ENCODE measurements around the gene TMEM161A.

Gene TMEM161A

DNA sequence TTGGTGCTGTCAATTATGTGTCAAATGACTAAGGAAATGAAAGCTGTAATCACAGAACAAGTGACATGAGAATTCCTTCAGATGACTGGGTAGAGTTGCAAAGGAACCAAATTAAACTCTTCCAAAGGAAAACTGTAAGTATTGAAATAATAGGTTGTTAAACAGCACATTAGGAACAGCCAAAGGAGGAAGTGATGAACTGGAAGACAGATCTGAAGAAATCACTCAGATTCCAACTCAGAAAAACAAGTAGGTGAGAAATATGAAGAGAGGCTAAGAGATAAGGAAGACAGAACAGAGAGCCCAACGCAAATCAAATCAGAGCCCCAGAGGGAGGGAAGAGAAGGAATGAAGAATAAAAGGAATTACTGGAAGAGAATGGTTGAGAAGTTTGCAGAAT, 15.4 kb downstream of the TMEM161A start:
- H3K79me1 ChIP-seq (replicated peaks; ENCODE audit: low read length, poor library complexity, severe bottlenecking), result no peaks in the 10 kb centered on the region
- H3K23ac ChIP-seq (ENCODE audit: low read length in 2 of 2), result no peak overlapping the region
- no peak overlapping the region for H2BK12ac ChIP-seq (ENCODE audit: low read length in 2 of 2)
- H3K4me2 ChIP-seq (ENCODE audit: low read length, poor library complexity, severe bottlenecking), result no peak overlapping the region
- H2AK5ac ChIP-seq (ENCODE audit: low read length, severe bottlenecking), result no peak overlapping the region
- H3K18ac ChIP-seq (ENCODE audit: low read depth in 1 of 2, low read length in 2 of 2), result no peak overlapping the region
- no peak overlapping the region for H2BK120ac ChIP-seq (ENCODE audit: low read depth, low read length)
- DNase-seq, result no peak
- H2BK5ac ChIP-seq (ENCODE audit: low read depth, low read length, poor library complexity, severe bottlenecking), result no peak overlapping the region
- H4K8ac ChIP-seq (ENCODE audit: low read length), result no peak overlapping the region
- H3K27me3 ChIP-seq (ENCODE audit: control insufficient read depth in 1 of 2, insufficient read depth in 1 of 2, low read length in 2 of 2), result no peaks in the 10 kb centered on the region
- H3K4me3 ChIP-seq (ENCODE audit: insufficient read depth in 1 of 2, low read depth in 1 of 2, low read length in 2 of 2), result no peak overlapping the region
- no peak overlapping the region for H2AFZ ChIP-seq (ENCODE audit: low read depth, low read length)
- H3K4me1 ChIP-seq (ENCODE audit: control insufficient read depth, insufficient read depth, low read depth, low read length), result peaks cover 8% of the 10 kb centered on the region
- H2BK15ac ChIP-seq (ENCODE audit: low read depth, poor library complexity, severe bottlenecking), result no peak overlapping the region
- no peak overlapping the region for H3K4ac ChIP-seq (ENCODE audit: low read depth in 1 of 2, low read length in 2 of 2)
- no peak overlapping the region for H3K14ac ChIP-seq (ENCODE audit: low read length in 2 of 2)
- H3K9ac ChIP-seq (ENCODE audit: low read length), result no peak overlapping the region
- H3K9me3 ChIP-seq (ENCODE audit: control insufficient read depth, low read length), result peaks cover 11% of the 10 kb centered on the region
- H3K36me3 ChIP-seq (ENCODE audit: control insufficient read depth in 1 of 2, insufficient read depth in 2 of 2, low read depth in 1 of 2, low read length in 2 of 2), result peaks cover 16 to 32% of the 10 kb centered on the region in 2 experiments
- H4K91ac ChIP-seq (ENCODE audit: low read length), result no peak overlapping the region
- no CpG with 5 or more reads among the region's 1 CpG for WGBS
- no peak overlapping the region for H3K27ac ChIP-seq (ENCODE audit: low read length, poor library complexity, severe bottlenecking)

DNA sequence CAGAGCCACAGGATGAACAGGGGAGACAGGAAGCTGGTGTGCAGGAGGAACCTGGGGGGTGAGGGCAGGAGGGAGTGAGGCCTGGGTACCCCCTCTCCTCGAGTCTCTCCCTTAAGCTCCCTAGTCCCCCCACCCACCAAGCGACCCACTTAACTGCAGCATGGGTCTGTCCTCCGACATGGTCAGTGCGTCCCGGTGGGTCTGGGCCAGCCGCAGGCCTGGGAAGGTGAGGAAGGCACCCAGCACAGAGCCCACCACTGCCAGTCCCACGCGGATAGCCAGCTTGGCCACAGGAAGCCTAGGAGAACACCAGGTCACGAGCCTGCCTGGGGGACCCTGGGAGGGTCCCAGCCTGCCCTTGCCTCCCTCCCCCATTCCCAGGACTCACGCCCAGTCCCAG, 16.9 kb downstream of the TMEM161A start:
- no peak overlapping the region for H2BK15ac ChIP-seq (ENCODE audit: low read depth, poor library complexity, severe bottlenecking)
- no peak overlapping the region for H3K18ac ChIP-seq (ENCODE audit: low read depth in 1 of 2, low read length in 2 of 2)
- H3K4me1 ChIP-seq (ENCODE audit: control insufficient read depth, insufficient read depth, low read depth, low read length), result peaks cover 8% of the 10 kb centered on the region
- DNase-seq, result no peak
- H3K27me3 ChIP-seq (ENCODE audit: control insufficient read depth in 1 of 2, insufficient read depth in 1 of 2, low read length in 2 of 2), result no peaks in the 10 kb centered on the region
- H4K8ac ChIP-seq (ENCODE audit: low read length), result no peak overlapping the region
- H2AK5ac ChIP-seq (ENCODE audit: low read length, severe bottlenecking), result no peak overlapping the region
- H2BK5ac ChIP-seq (ENCODE audit: low read depth, low read length, poor library complexity, severe bottlenecking), result no peak overlapping the region
- H2BK120ac ChIP-seq (ENCODE audit: low read depth, low read length), result no peak overlapping the region
- H3K4me2 ChIP-seq (ENCODE audit: low read length, poor library complexity, severe bottlenecking), result no peak overlapping the region
- H3K9me3 ChIP-seq (ENCODE audit: control insufficient read depth, low read length), result peaks cover 11% of the 10 kb centered on the region
- H2AFZ ChIP-seq (ENCODE audit: low read depth, low read length), result no peak overlapping the region
- H4K91ac ChIP-seq (ENCODE audit: low read length), result no peak overlapping the region
- H3K4me3 ChIP-seq (ENCODE audit: insufficient read depth in 1 of 2, low read depth in 1 of 2, low read length in 2 of 2), result no peak overlapping the region
- peaks cover 16 to 32% of the 10 kb centered on the region in 2 experiments for H3K36me3 ChIP-seq (ENCODE audit: control insufficient read depth in 1 of 2, insufficient read depth in 2 of 2, low read depth in 1 of 2, low read length in 2 of 2)
- H3K27ac ChIP-seq (ENCODE audit: low read length, poor library complexity, severe bottlenecking), result no peak overlapping the region
- no peak overlapping the region for H3K4ac ChIP-seq (ENCODE audit: low read depth in 1 of 2, low read length in 2 of 2)
- no peak overlapping the region for H3K23ac ChIP-seq (ENCODE audit: low read length in 2 of 2)
- H3K79me1 ChIP-seq (replicated peaks; ENCODE audit: low read length, poor library complexity, severe bottlenecking), result no peaks in the 10 kb centered on the region
- no peak overlapping the region for H3K9ac ChIP-seq (ENCODE audit: low read length)
- WGBS, result 93% methylated on average over 10 of the region's 10 CpGs
- no peak overlapping the region for H2BK12ac ChIP-seq (ENCODE audit: low read length in 2 of 2)
- H3K14ac ChIP-seq (ENCODE audit: low read length in 2 of 2), result no peak overlapping the region

DNA sequence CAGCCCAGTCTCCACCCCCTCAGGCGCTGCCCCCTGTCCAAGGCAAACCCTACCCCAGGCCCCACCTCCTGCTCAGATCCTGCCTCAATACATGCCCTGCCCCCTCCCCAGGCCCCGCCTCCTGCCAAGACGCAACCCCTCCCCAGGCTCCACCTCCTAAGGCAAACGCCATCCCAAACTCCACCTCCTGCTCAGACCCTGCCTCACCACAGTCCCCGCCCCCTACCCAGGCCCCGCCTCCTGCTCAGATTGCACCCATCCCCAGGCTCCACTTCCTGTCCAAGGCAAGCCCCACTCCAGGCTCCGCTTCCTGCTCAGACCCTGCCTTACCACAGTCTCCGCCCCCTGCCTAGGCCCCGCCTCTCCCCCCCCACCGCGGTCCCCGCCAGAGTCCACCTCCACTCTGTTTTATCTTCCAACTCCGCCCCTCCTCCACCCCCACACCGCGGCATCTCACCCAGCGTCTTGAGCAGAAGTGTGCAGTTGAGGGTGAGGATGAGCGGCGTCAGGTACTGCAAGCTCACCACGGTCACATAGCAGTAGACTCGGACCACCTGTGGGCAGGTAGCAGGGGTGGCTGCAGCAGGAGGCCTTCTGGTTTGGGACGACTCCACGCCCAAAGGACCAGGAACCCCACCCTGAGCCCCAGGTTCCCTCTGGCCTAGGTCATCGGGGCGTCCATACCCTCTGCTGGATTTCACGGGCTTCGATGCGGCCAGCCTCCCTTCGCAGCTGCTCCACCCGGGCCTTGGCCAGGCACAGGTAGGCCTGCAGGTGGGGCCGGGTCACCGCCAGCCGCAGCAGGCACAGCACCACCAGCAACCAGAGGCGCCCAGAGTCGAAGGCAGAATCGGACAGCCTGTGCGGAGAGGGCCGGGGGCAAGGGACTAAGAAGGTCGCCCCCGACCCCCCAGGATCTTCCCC, 17.7 kb downstream of the TMEM161A start:
- H4K91ac ChIP-seq (ENCODE audit: low read length), result no peak overlapping the region
- 62% methylated on average over 36 of the region's 39 CpGs for WGBS
- H3K4ac ChIP-seq (ENCODE audit: low read depth in 1 of 2, low read length in 2 of 2), result no peak overlapping the region
- H3K18ac ChIP-seq (ENCODE audit: low read depth in 1 of 2, low read length in 2 of 2), result peak overlapping the region in 1 of 2 experiments; percentile 9
- H3K14ac ChIP-seq (ENCODE audit: low read length in 2 of 2), result no peak overlapping the region
- H3K23ac ChIP-seq (ENCODE audit: low read length in 2 of 2), result no peak overlapping the region
- H3K4me2 ChIP-seq (ENCODE audit: low read length, poor library complexity, severe bottlenecking), result no peak overlapping the region
- peaks cover 8% of the 10 kb centered on the region for H3K4me1 ChIP-seq (ENCODE audit: control insufficient read depth, insufficient read depth, low read depth, low read length)
- no peak overlapping the region for H3K27ac ChIP-seq (ENCODE audit: low read length, poor library complexity, severe bottlenecking)
- peaks cover 16 to 32% of the 10 kb centered on the region in 2 experiments for H3K36me3 ChIP-seq (ENCODE audit: control insufficient read depth in 1 of 2, insufficient read depth in 2 of 2, low read depth in 1 of 2, low read length in 2 of 2)
- no peak overlapping the region for H2AK5ac ChIP-seq (ENCODE audit: low read length, severe bottlenecking)
- no peak overlapping the region for H2BK120ac ChIP-seq (ENCODE audit: low read depth, low read length)
- no peak overlapping the region for H2BK5ac ChIP-seq (ENCODE audit: low read depth, low read length, poor library complexity, severe bottlenecking)
- H2AFZ ChIP-seq (ENCODE audit: low read depth, low read length), result peak overlapping the region; percentile 48
- no peak overlapping the region for H2BK12ac ChIP-seq (ENCODE audit: low read length in 2 of 2)
- no peaks in the 10 kb centered on the region for H3K79me1 ChIP-seq (replicated peaks; ENCODE audit: low read length, poor library complexity, severe bottlenecking)
- no peak overlapping the region for H3K4me3 ChIP-seq (ENCODE audit: insufficient read depth in 1 of 2, low read depth in 1 of 2, low read length in 2 of 2)
- H3K9me3 ChIP-seq (ENCODE audit: control insufficient read depth, low read length), result peaks cover 11% of the 10 kb centered on the region
- no peak overlapping the region for H3K9ac ChIP-seq (ENCODE audit: low read length)
- peak; percentile 74 for DNase-seq
- H2BK15ac ChIP-seq (ENCODE audit: low read depth, poor library complexity, severe bottlenecking), result peak overlapping the region; percentile 50
- H4K8ac ChIP-seq (ENCODE audit: low read length), result peak overlapping the region; percentile 94
- H3K27me3 ChIP-seq (ENCODE audit: control insufficient read depth in 1 of 2, insufficient read depth in 1 of 2, low read length in 2 of 2), result no peaks in the 10 kb centered on the region

DNA sequence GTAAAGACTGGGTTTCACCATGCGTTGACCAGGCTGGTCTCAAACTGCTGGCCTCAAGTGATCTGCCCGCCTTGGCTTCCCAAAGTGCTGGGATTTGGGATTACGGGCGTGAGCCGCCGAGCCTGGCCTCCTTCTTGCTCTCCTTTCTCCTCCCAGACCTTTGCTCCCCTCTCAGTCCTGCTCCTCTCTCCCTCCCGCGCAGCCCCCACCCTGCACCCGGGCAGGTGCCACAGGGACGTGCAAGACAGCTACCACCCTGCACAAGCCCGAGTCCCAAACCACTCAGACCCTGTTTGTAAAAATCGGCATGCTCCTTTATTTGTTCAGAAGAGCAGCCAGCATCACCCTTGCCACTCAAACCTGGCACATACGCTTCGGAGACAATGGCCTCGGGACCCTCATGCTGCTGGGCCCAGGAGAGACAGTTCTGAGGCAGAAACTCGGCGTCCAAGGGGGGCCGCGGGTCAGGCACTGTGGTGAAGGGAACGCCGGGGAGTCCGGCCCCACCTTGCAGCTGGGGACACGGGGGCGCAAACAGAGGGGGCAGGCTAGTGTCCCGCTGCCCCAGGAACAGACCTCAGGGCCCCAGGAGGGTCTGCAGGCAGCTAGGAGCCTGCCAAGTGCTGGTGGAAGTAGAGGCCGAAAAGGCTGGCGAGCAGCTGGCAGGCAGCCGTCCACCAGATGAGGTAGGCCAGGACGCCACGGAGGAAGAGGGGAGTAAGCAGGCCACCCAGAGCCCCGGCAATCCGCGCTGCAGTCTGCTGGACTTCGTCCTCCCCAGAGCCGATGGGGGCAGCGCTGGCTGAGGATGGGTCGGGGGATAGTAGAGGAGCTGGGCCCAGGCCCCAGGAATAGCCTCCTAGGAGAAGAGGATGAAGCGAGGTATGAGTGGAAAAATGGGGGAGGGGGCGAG, 18.7 kb downstream of the TMEM161A start:
- H2AFZ ChIP-seq (ENCODE audit: low read depth, low read length), result no peak overlapping the region
- H2BK15ac ChIP-seq (ENCODE audit: low read depth, poor library complexity, severe bottlenecking), result peak overlapping the region; percentile 12
- peaks cover 8% of the 10 kb centered on the region for H3K4me1 ChIP-seq (ENCODE audit: control insufficient read depth, insufficient read depth, low read depth, low read length)
- H3K9me3 ChIP-seq (ENCODE audit: control insufficient read depth, low read length), result peaks cover 11% of the 10 kb centered on the region
- no peak overlapping the region for H3K23ac ChIP-seq (ENCODE audit: low read length in 2 of 2)
- no peak overlapping the region for H3K9ac ChIP-seq (ENCODE audit: low read length)
- H2AK5ac ChIP-seq (ENCODE audit: low read length, severe bottlenecking), result no peak overlapping the region
- no peak overlapping the region for H2BK12ac ChIP-seq (ENCODE audit: low read length in 2 of 2)
- no peak overlapping the region for H3K4me2 ChIP-seq (ENCODE audit: low read length, poor library complexity, severe bottlenecking)
- H3K27ac ChIP-seq (ENCODE audit: low read length, poor library complexity, severe bottlenecking), result no peak overlapping the region
- H3K79me1 ChIP-seq (replicated peaks; ENCODE audit: low read length, poor library complexity, severe bottlenecking), result no peaks in the 10 kb centered on the region
- no peak overlapping the region for H3K4ac ChIP-seq (ENCODE audit: low read depth in 1 of 2, low read length in 2 of 2)
- H3K14ac ChIP-seq (ENCODE audit: low read length in 2 of 2), result no peak overlapping the region
- 96% methylated on average over 36 of the region's 39 CpGs for WGBS
- no peak overlapping the region for H2BK5ac ChIP-seq (ENCODE audit: low read depth, low read length, poor library complexity, severe bottlenecking)
- peak overlapping the region; percentile 39 for H4K91ac ChIP-seq (ENCODE audit: low read length)
- H3K27me3 ChIP-seq (ENCODE audit: control insufficient read depth in 1 of 2, insufficient read depth in 1 of 2, low read length in 2 of 2), result no peaks in the 10 kb centered on the region
- H3K4me3 ChIP-seq (ENCODE audit: insufficient read depth in 1 of 2, low read depth in 1 of 2, low read length in 2 of 2), result no peak overlapping the region
- peaks cover 16 to 32% of the 10 kb centered on the region in 2 experiments for H3K36me3 ChIP-seq (ENCODE audit: control insufficient read depth in 1 of 2, insufficient read depth in 2 of 2, low read depth in 1 of 2, low read length in 2 of 2)
- H3K18ac ChIP-seq (ENCODE audit: low read depth in 1 of 2, low read length in 2 of 2), result peak overlapping the region in 1 of 2 experiments; percentile 9
- H2BK120ac ChIP-seq (ENCODE audit: low read depth, low read length), result no peak overlapping the region
- peak overlapping the region; percentile 94 for H4K8ac ChIP-seq (ENCODE audit: low read length)
- no peak for DNase-seq
